ENCODE measurements around the gene STYX.

DNA sequence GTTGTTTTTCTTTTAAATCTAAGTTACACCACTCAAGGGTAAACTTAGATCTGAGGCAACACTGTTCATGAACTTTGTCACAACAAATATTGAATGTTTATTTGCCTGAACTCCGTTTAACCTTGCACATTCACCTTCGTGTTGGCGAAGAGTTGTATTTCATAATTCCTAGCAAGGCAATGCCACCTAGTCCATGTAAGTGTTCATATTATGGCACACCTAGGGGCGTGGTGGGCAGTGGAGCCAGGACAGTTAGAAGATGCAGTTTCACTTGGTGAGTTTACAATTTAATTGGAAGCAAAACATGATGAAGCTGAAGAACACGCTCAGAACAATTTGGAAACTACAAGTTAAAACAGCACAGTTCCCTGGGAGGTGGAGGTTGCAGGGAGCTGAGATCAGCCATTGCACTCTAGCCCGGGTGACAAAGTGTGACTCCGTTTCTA lies 91.9 kb downstream of the STYX start:
- TF ChIP-seq L3MBTL2 (conservative IDR thresholded peaks at IDR 0.05) (no peak), ELF4 (IDR thresholded peaks at IDR 0.05) (no peak), ARNT (IDR thresholded peaks at IDR 0.05) (no peak), SP1 (IDR thresholded peaks at IDR 0.05) (no peak), FOXM1 (IDR thresholded peaks at IDR 0.05; ENCODE audit: borderline replicate concordance) (no peak)

All from HEK293T (cell line).